Sigmoid colon (tissue), 7 donors: Measurements from ENCODE around the gene RAB37. TPM values are rescaled to one million over a fixed set of nuclear protein-coding genes. Genes with fewer than 3 reads are reported as not detected.
A peak's percentile ranks its signal among the peaks of the same experiment; 100 is the strongest.

Experiments used
- DNase-seq: peaks from one replicate; pipeline ENCODE4 v3.0.0-alpha.2; 2019
- H3K27ac ChIP-seq, 4 donors: fragments of 200-600 bp; sonication (generic); one replicate each; pipeline ENCODE4 v1.5.1; 2016 to 2019; ENCODE audit warnings: mild to moderate bottlenecking in 1 of 4
- H3K27me3 ChIP-seq, 3 donors: fragments of 200-600 bp; sonication (generic); one replicate each; pipeline ENCODE4 v1.5.1; 2019; ENCODE audit warnings: mild to moderate bottlenecking in 1 of 3
- H3K36me3 ChIP-seq, 4 donors: fragments of 200-600 bp; sonication (generic); one replicate each; pipeline ENCODE4 v1.5.1; 2016 to 2019
- H3K4me1 ChIP-seq, 4 donors: fragments of 200-600 bp; sonication (generic); one replicate each; pipeline ENCODE4 v1.5.1; 2017 to 2019
- H3K4me3 ChIP-seq, 4 donors: fragments of 200-600 bp; sonication (generic); one replicate each; pipeline ENCODE4 v1.5.1; 2017 to 2019; ENCODE audit warnings: mild to moderate bottlenecking in 2 of 4, moderate library complexity in 1 of 4
- H3K9me3 ChIP-seq, 4 donors: fragments of 200-600 bp in 3 of 4; sonication (generic) in 3 of 4; one replicate each; pipeline versions ENCODE4 v1.5.1 to v1.6.1; 2013 to 2019
- CTCF ChIP-seq, 4 experiments: fragments of 450-650 bp in 3 of 4; fragments of 200-600 bp in 1 of 4; IDR thresholded peaks; one replicate each; pipeline ENCODE4 v1.5.1; 2016 to 2019; ENCODE audit warnings: antibody characterized with exemption in 4 of 4, mild to moderate bottlenecking in 3 of 4, moderate library complexity in 2 of 4
- EP300 ChIP-seq, 4 donors: sonication (generic); formaldehyde crosslinking; IDR thresholded peaks; one replicate each; pipeline ENCODE4 v1.6.1; 2017; ENCODE audit warnings: antibody characterized with exemption in 4 of 4
- POLR2A ChIP-seq, 2 donors: fragments of 450-650 bp; IDR thresholded peaks; one replicate each; pipeline ENCODE4 v1.6.1; 2016; ENCODE audit warnings: antibody characterized with exemption in 2 of 2, mild to moderate bottlenecking in 2 of 2, moderate library complexity in 2 of 2
- POLR2AphosphoS5 ChIP-seq, 4 donors: sonication (generic); formaldehyde crosslinking; IDR thresholded peaks; one replicate each; pipeline ENCODE4 v1.6.1; 2017; ENCODE audit warnings: antibody characterized with exemption in 4 of 4
- WGBS, 2 donors: extraction: QIAGEN DNeasy Blood & Tissue Kit; methylation state at CpG; one replicate each; pipeline ENCODE4 v1.1.7; 2013; 5-methylcytosine and 5-hydroxymethylcytosine counted together
- intact Hi-C: fragments of 100-400 bp; cut with DNase I; formaldehyde crosslinking; loops from one replicate; pipeline ENCODE4 v1.15.1; 2023
- polyA plus RNA-seq, 3 donors: library from polyadenylated mRNA; stranded (reverse); fragments of 200-250 nt; gene quantifications; one replicate each; pipeline ENCODE4 v1.2.3, GENCODE V29; 2013
- total RNA-seq, 4 donors: library from RNA; depleted of rRNA; stranded (reverse); fragments of >200 nt; gene quantifications; one replicate each; pipeline ENCODE4 v1.1.0, GENCODE V29; 2016
- donor health status: healthy with polysubstance abuse.
- donor health status: Bipolar disorder and iron deficiency.
- donor health status: healthy.

The RAB37 gene
- total and polyA plus RNA-seq, 7 donors, result 0.54 to 28.8 (median 4.1) TPM

GRCh38 chr17:74777901-74778515, 41.0 kb downstream of the RAB37 start:
- Histone ChIP-seq H3K9me3 (no peaks in the 10 kb centered on the region), H3K27me3 (no peaks in the 10 kb centered on the region), H3K4me3 (no peak overlapping the region), H3K36me3 (peaks cover 5 to 29% (median 7%) of the 10 kb centered on the region in 4 donors), H3K27ac (no peak overlapping the region), H3K4me1 (peaks cover 0 to 33% (median 21%) of the 10 kb centered on the region in 4 donors)
- 86 to 91% methylated on average over 6 of the region's 6 CpGs for WGBS, 2 donors
- DNase-seq, result no peak
- no peak for TF ChIP-seq POLR2A (IDR thresholded peaks at IDR 0.05)
- TF ChIP-seq EP300 (IDR thresholded peaks at IDR 0.05), result no peak
- TF ChIP-seq CTCF (IDR thresholded peaks at IDR 0.05), result no peak
- no peak for TF ChIP-seq POLR2AphosphoS5 (IDR thresholded peaks at IDR 0.05)
- intact Hi-C loops, result loop anchor here (5.0 kb wide), 1 partner anchor 94 kb away; the partner anchor contains the start of gene FDXR

GRCh38 chr17:74778960-74779359, 41.9 kb downstream of the RAB37 start:
- intact Hi-C loops, result loop anchor here (5.0 kb wide), 1 partner anchor 93 kb away; the partner anchor contains the start of gene FDXR
- WGBS, 2 donors, result 67 to 73% methylated on average over 5 of the region's 5 CpGs
- peaks cover 0 to 20% (median 0%) of the 10 kb centered on the region in 4 donors for H3K36me3 ChIP-seq
- DNase-seq, result no peak
- TF ChIP-seq CTCF (IDR thresholded peaks at IDR 0.05) (no peak), EP300 (IDR thresholded peaks at IDR 0.05) (no peak), POLR2A (IDR thresholded peaks at IDR 0.05) (no peak), POLR2AphosphoS5 (IDR thresholded peaks at IDR 0.05) (no peak)
- no peaks in the 10 kb centered on the region for H3K27me3 ChIP-seq
- no peak overlapping the region for H3K4me3 ChIP-seq
- peak overlapping the region in 1 of 4 donors; percentile 10 for H3K27ac ChIP-seq
- H3K9me3 ChIP-seq, result no peaks in the 10 kb centered on the region
- H3K4me1 ChIP-seq, result peaks cover 0 to 33% (median 21%) of the 10 kb centered on the region in 4 donors

GRCh38 chr17:74779501-74779900, 42.4 kb downstream of the RAB37 start:
- intact Hi-C loops, result loop anchor here (5.0 kb wide), 1 partner anchor 93 kb away; the partner anchor contains the start of gene FDXR
- 75 to 89% methylated on average over 8 of the region's 8 CpGs for WGBS, 2 donors
- H3K4me1 ChIP-seq, result peaks cover 0 to 32% (median 21%) of the 10 kb centered on the region in 4 donors

GRCh38 chr17:74779948-74780400, 42.9 kb downstream of the RAB37 start:
- H3K36me3 ChIP-seq, result peaks cover 0 to 20% (median 0%) of the 10 kb centered on the region in 4 donors
- H3K27ac ChIP-seq, result peak overlapping the region in 1 of 4 donors; percentile 10

More at GRCh38 chr17:74779501-74779900, 42.4 kb downstream of the RAB37 start:
- Histone ChIP-seq H3K36me3 (peaks cover 0 to 20% (median 0%) of the 10 kb centered on the region in 4 donors), H3K27me3 (no peaks in the 10 kb centered on the region), H3K9me3 (no peaks in the 10 kb centered on the region), H3K4me3 (no peak overlapping the region), H3K27ac (peak overlapping the region in 1 of 4 donors; percentile 10)
- DNase-seq, result no peak
- TF ChIP-seq EP300 (IDR thresholded peaks at IDR 0.05), result no peak
- no peak for TF ChIP-seq POLR2A (IDR thresholded peaks at IDR 0.05)
- TF ChIP-seq POLR2AphosphoS5 (IDR thresholded peaks at IDR 0.05), result no peak
- no peak for TF ChIP-seq CTCF (IDR thresholded peaks at IDR 0.05)

More at GRCh38 chr17:74779948-74780400, 42.9 kb downstream of the RAB37 start:
- intact Hi-C loops, result loop anchor here (5.0 kb wide), 1 partner anchor 92 kb away; the partner anchor contains the start of gene FDXR
- peak; percentile 74 for DNase-seq
- no peak overlapping the region for H3K4me3 ChIP-seq
- no peaks in the 10 kb centered on the region for H3K9me3 ChIP-seq
- TF ChIP-seq CTCF (IDR thresholded peaks at IDR 0.05), result no peak
- no peak for TF ChIP-seq POLR2A (IDR thresholded peaks at IDR 0.05)
- no peak for TF ChIP-seq EP300 (IDR thresholded peaks at IDR 0.05)
- TF ChIP-seq POLR2AphosphoS5 (IDR thresholded peaks at IDR 0.05), result peak in 1 of 4 donors; percentile 52
- 65 to 83% methylated on average over 11 of the region's 11 CpGs for WGBS, 2 donors
- peaks cover 0 to 29% (median 18%) of the 10 kb centered on the region in 4 donors for H3K4me1 ChIP-seq
- no peaks in the 10 kb centered on the region for H3K27me3 ChIP-seq
